ENCODE results near the gene SEMA5B.

- TF ChIP-seq CTCF (IDR thresholded peaks at IDR 0.05): no peak
- TF ChIP-seq EZH2 (IDR thresholded peaks at IDR 0.05; ENCODE audit: borderline replicate concordance, insufficient read depth, low read depth, low read length, poor library complexity, severe bottlenecking): no peak
Observed at GRCh38 chr3:122987736-122988319, 39.7 kb downstream of the SEMA5B start.
